Measurements from ENCODE around the gene NFKBIZ.
"Not testable (repeated sequence)": the region's sequence is repeated elsewhere in the genome, so short reads cannot be mapped to it uniquely, and the experiment has no call there.

The NFKBIZ gene

GRCh38 chr3:101851072-101851770 lies 1.9 kb downstream of the NFKBIZ start:
- DNase-seq (ENCODE audit: low spot score): no peak

DNA sequence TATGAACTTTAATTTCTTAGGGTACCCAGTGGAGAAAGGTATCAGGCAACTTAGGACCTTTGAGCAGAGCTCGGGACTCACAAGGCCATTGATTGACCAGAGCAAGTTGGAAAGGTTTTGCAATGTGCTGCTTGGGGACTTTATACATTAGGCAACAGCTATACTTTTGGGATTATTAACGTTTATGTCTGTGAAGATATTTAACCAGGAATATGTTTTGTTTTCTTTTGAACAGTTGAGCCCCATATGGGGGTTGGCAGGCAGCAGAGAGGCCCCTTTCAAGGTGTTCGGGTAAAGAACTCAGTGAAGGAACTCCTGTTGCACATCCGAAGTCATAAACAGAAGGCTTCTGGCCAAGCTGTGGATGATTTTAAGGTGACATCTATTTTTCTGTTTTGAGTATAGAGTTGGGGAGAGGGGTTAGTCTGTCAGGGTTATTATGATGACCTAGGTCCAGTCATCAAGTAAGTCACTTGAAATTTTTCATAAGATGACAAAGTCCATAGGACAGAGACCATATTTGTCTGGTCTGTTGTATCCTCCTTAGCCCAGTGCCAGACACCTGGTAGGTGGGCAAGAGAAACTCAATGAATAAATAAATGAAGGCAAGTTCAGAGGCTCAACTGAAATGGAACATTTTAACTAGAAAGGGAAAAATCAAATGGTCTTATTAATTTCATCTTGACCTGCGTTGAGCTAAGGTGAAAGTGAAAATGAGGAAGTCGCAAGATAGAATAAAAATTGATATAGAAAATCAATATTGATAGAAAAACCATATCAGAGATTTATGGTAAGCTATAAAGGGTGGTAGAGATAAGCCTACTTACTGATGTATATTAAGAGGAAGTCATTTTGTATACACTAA lies 2.8 kb downstream of the NFKBIZ start:
- no peak for DNase-seq (ENCODE audit: low spot score)

- DNase-seq (ENCODE audit: low spot score): no peak
Measured at GRCh38 chr3:101852983-101853840, 3.9 kb downstream of the NFKBIZ start.

DNA sequence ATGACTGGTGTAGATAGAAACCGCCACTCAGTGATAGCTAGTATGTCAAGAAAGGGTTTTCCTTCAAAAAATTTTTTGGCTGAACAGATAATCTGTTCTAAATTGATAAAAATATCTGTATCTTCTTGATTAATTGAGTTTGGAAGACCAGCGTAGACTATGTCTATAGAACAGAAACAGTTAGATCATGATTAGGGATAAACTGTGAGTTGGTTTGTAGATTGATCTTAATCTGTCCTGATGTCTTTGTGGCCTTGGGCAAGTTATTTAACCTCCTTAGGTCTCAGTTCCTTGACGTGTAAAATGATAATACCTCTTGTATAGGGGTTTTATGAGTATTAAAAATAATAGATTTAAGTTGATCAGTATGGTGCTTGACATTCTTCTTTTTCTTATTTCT lies 4.7 kb downstream of the NFKBIZ start:
- no peak for DNase-seq (ENCODE audit: low spot score)

DNA sequence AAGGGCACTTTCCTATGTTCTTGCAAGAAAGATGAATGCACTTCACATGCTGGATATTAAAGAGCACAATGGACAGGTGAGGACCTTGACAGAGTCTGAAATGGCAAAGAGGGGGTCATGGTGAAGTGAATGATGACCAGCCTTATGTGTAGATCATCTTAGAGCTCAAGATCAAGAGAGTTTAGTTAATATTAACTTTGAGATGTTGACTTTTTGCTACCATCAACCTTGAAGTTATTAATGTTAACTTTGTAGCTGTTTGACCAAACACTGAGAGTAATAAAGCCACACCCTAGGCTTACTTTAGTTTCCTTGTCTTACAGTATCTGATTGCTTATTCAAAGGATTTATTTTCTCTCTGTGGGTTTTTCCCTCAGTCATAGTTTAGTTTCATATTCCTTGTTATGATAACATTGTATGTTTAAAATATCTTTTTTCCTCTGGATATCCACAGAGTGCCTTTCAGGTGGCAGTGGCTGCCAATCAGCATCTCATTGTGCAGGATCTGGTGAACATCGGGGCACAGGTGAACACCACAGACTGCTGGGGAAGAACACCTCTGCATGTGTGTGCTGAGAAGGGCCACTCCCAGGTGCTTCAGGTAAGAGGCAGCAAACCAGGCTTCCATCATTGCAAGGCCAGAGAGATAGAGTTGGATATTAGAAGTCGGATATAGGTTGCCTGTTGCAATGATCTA lies 5.4 kb downstream of the NFKBIZ start:
- no peak for DNase-seq (ENCODE audit: low spot score)

GRCh38 chr3:101857301-101857741 lies 8.0 kb downstream of the NFKBIZ start:
- DNase-seq (ENCODE audit: low spot score): no peak

DNA sequence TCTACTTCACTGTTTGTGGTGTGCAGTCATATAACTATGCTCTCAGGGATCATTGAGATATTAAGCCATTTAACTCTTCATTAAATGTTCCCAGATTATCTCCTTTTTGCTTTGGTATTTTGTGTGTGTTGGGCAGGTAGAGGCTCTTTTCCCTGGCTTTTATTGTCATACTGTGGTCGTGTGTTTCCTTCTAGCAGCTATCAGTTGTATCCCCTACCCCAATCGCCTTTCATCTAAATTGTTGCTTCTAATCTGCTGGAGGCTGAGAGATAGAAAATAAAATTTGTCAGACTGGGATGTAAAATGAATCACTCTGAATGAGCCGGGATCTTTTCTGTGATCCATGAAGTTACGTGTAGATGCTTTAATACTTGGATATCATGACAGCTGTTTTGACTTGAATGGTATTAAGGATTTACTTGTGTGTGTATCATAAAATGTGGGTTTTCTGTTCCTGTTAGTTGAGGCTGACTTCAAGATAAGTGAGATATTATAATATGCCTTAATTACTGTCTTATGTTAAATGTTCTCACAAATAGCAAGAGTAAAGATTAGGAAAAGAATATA lies 9.2 kb downstream of the NFKBIZ start:
- no peak for DNase-seq (ENCODE audit: low spot score)

- no peak for DNase-seq (ENCODE audit: low spot score)
Measured at GRCh38 chr3:101859882-101860448, 10.7 kb downstream of the NFKBIZ start.

DNA sequence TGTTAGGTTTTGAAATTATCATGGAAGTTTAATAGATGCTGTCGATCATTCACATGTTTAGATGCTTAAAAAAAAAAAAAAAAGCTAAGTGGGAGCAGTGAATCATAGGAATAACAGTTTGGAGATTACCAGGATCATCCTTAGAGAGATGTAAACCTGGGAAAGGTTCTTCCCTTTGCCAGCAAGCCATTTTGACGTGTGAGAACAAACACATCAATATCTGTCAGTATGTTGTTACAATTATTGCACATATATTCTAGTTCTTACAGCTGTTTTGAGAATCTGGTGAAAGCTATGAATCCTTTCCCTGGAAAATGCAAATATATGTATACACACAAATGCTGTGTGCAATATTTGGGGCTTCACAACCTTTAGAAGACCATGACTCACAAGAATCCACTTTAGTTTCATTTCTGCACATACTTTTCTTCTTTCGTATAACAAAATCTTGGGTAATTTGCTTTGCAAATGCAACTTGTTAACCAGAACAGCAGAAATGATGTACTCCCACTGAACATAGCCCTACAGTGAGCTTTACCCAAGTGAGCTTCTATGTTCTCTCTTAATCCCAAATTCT lies 12.0 kb downstream of the NFKBIZ start:
- no peak for DNase-seq (ENCODE audit: low spot score)

DNA sequence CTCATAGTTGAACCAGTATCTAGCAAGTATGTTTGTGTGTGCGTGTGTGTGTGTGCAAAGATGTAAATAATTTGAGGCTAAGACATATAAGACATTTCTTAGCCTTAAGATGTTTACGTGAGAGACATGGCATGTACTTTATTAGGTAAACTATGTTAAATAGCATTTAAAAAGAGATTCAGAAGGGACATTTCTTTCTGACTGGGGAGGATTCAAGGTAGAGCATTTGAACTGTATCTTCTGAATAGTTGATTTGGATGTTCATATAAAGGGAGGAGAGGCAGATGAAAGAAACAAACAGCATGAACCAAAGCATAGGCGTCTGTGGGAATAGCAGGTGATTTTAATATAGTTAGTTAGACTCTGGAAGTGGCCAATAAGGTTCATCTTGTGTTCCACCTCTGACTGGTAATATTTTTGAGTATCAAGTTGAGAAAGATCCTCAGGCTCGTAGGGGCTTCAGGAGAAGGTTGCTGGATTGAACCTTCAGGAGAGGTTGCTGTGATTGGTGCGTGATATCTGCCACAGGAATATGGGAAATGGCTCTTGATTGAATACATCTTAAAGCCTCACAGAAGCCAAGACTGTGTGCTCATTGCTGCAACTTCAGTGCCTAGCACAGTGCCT lies 12.6 kb downstream of the NFKBIZ start:
- no peak for DNase-seq (ENCODE audit: low spot score)

DNA sequence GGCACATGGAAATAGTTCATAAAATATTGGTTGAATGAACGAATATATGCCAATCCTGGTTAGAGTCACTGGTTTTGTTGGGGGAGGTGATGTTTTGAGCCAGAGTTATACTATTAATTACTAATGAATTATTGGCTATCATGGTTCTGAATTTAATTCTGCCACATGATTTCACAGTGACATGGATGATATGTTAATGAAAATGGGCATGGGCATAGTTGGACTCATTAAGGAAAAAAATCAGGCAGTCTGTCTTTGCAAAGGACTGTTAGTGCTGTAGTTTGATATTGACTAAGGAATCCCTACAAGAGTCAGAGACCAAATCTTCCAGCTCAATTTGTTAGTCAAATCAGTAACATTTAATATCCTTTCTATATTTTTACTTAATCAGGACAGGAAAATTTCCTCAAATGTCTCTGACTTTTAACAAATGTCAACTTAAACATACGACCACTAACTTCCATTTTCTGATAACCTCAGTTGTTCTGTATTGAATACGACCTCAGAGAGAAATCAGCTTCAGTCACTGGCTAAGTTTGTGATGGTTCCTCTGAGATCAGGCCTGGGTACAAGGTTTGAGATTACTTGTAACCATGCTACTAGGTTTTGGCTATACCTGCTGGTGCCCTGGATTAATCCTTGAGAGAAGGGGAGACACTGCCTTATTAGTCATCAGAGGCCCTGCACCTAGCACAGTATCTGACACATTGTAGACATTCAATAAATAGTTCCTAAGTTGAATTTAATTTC lies 13.3 kb downstream of the NFKBIZ start:
- DNase-seq (ENCODE audit: low spot score): no peak

GRCh38 chr3:101864926-101865325 lies 15.6 kb downstream of the NFKBIZ start:
- DNase-seq (ENCODE audit: low spot score): not testable (repeated sequence)

DNA sequence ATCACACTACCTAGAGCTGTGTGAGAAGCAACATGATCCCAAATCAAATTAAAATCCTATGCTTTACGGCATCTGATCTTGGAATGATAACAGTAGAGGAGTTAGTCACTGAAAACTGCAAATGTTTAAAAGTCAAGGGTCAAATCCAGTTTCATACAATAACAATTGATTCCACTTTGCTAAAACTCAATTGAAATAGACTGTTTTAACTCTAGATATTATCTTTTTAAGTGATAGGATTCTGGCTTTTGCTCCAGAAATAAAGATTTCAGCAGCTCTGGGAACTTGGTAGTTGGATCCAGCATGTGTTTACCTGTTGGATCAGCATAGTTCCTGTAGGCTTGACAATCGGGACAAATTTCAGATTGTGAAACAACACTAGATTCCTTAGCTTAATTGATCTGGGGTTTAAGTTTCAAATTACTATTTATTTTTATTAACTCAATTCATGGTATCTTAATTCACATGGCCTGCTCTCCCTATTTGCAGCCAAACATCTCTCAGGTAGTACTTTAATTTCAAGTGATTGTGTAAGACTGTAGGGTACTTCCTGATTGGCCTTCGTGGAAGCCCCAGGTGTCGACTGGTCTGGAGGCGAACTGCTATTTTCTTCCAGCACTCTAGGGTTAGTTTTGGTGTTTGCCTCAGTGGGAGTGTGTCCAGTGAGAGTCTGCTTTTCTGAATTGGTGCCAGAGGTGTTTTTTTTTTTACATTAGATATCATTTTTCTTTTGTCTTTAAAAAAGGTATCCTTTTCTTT lies 16.6 kb downstream of the NFKBIZ start:
- DNase-seq (ENCODE audit: low spot score): no peak

- DNase-seq (ENCODE audit: low spot score): no peak
Measured at GRCh38 chr3:101867511-101867910, 18.2 kb downstream of the NFKBIZ start.

DNA sequence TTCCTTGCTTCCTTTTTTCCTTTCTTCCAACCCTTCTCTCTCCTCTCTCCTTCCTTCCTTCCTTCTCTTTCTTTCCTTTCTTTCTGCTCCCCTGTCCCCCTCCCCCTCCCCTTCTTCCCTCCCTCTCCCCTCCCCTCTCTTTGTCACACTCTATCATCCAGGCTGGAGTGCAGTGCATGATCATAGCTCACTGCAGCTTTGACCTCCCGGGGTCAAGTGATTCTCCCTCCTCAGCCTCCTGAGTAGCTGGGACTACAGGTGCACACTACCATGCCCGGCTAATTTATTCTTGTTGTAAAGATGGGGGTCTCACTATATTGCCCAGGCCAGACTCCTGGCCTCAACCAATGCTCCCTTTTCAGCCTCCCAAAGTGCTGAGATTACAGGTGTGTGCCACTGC lies 18.7 kb downstream of the NFKBIZ start:
- DNase-seq (ENCODE audit: low spot score): no peak

GRCh38 chr3:101868534-101869464 lies 19.5 kb downstream of the NFKBIZ start:
- DNase-seq (ENCODE audit: low spot score): no peak

- no peak for DNase-seq (ENCODE audit: low spot score)
Measured at GRCh38 chr3:101870138-101870537, 20.8 kb downstream of the NFKBIZ start.

DNA sequence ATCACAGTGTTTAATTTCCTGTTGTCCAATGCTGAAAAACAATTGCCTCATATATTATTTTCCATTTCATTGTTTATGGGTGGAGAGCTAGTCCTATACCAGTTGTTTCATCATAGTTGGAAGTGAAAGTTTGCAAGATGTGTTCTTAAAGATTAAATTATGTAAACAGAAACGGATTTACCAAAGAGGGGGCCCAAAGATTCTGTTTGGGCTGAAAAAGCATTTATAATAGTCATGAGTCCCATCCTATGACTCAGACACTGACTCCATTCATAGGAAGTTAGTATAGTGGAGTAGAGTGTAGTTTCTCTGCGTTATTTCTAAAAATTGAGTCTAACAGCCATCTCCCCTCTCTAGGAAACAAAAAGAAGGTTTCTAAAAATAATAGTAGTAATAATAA lies 24.3 kb downstream of the NFKBIZ start:
- DNase-seq (ENCODE audit: low spot score): no peak
